Common myeloid progenitor, CD34-positive (primary cell): ENCODE results near the gene SPTBN1.

Source experiments
- CTCF ChIA-PET: fragments of 350-600 bp; sonication (Branson Sonifier 250); formaldehyde crosslinking; loops from one replicate; lab custom pipeline; 2021; ENCODE audit warnings: antibody characterized with exemption; lab: Charles Lee
- POLR2A ChIA-PET: fragments of 350-600 bp; sonication (Branson Sonifier 250); formaldehyde crosslinking; loops from one replicate; lab custom pipeline; 2021; ENCODE audit warnings: antibody characterized with exemption; lab: Charles Lee
- DNase-seq, 3 donors: peaks; one replicate each; pipeline versions ENCODE4 v3.0.0 to v3.0.0-alpha.2; 2013
- H3K27ac ChIP-seq, 2 experiments: 1 replicate in 1 of 2; 2 replicates in 1 of 2; pipeline ENCODE4 v1.7.0; 2013; ENCODE audit warnings: inconsistent platforms in 2 of 2, low read length in 2 of 2, mild to moderate bottlenecking in 2 of 2, low read depth in 1 of 2, moderate library complexity in 1 of 2; ENCODE audit not compliant: severe bottlenecking in 2 of 2, insufficient read depth in 1 of 2, poor library complexity in 1 of 2
- H3K27me3 ChIP-seq, 5 experiments: replicated peaks in 2 of 5; 1 replicate in 3 of 5; 2 replicates in 2 of 5; pipeline versions ENCODE4 v1.6.1 to v1.7.0; 2013; ENCODE audit warnings: low read length in 4 of 5, mild to moderate bottlenecking in 2 of 5, moderate library complexity in 2 of 5, inconsistent platforms in 1 of 5; ENCODE audit not compliant: insufficient read depth in 5 of 5, control insufficient read depth in 4 of 5
- H3K36me3 ChIP-seq, 4 experiments: 1 replicate in 2 of 4; 2 replicates in 2 of 4; pipeline versions ENCODE4 v1.6.1 to v1.7.0; 2013; ENCODE audit warnings: low read length in 3 of 4, control low read depth in 1 of 4, mild to moderate bottlenecking in 1 of 4; ENCODE audit not compliant: control insufficient read depth in 4 of 4, insufficient read depth in 4 of 4
- H3K4me1 ChIP-seq, 4 experiments: 1 replicate in 3 of 4; 2 replicates in 1 of 4; pipeline versions ENCODE4 v1.6.1 to v1.7.1; 2013; ENCODE audit warnings: low read length in 3 of 4, mild to moderate bottlenecking in 3 of 4, control low read depth in 1 of 4, inconsistent platforms in 1 of 4, moderate library complexity in 1 of 4; ENCODE audit not compliant: control insufficient read depth in 4 of 4, insufficient read depth in 4 of 4; ENCODE audit errors: control extremely low read depth in 1 of 4
- H3K4me3 ChIP-seq, 7 experiments: 1 replicate in 4 of 7; 2 replicates in 3 of 7; pipeline versions ENCODE4 v1.5.1 to v1.7.0; 2013; ENCODE audit warnings: mild to moderate bottlenecking in 7 of 7, low read length in 6 of 7, moderate library complexity in 6 of 7, inconsistent platforms in 2 of 7, low read depth in 2 of 7, control low read depth in 1 of 7; ENCODE audit not compliant: insufficient read depth in 4 of 7, control insufficient read depth in 1 of 7; ENCODE audit errors: extremely low read depth in 1 of 7
- H3K9me3 ChIP-seq, 5 experiments: 1 replicate in 4 of 5; 2 replicates in 1 of 5; pipeline versions ENCODE4 v1.6.1 to v1.7.1; 2013; ENCODE audit warnings: low read length in 4 of 5, mild to moderate bottlenecking in 2 of 5, inconsistent platforms in 1 of 5, low read depth in 1 of 5, moderate library complexity in 1 of 5; ENCODE audit not compliant: control insufficient read depth in 4 of 5, insufficient read depth in 2 of 5; ENCODE audit errors: control extremely low read depth in 1 of 5
- WGBS: methylation state at CpG from one replicate; pipeline ENCODE4 v1.1.5; 2013; ENCODE audit not compliant: insufficient coverage; 5-methylcytosine and 5-hydroxymethylcytosine counted together

SPTBN1 gene

DNA sequence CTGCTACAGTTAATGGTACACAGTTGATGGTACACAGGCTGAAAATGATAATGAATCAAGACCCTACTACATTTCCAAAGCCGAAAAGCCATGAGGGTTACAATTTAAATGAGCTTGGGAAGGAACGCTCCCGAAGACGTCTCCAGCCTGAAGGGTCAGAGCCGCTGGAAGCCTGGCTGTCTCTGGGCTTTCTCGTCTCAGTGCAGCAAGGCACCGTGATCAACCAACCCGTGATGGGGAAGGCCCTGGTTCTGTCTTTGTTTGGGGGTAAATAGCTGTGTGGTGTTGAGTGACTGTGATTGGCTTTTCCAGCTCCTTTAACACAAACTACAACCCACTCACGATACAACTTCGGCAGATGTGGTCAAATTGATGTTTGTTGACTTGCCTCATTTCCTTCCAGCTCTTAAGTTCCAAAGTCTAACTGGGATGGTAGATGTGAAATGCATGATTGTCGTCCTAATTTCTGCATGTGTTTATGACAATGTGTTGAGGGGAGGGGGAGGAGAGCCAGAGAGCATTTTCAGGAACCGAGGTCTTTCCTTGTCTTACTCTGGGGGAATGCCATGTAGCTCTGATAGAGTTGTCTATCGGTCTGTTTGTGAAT lies 207.4 kb downstream of the SPTBN1 start:
- no peaks in the 10 kb centered on the region for H3K27me3 ChIP-seq
- H3K4me3 ChIP-seq: no peak overlapping the region
- ChIA-PET POLR2A (interaction anchor here (1.2 kb wide), 1 partner anchor 16 kb away, joined by 3 read pairs; no protein-coding TSS in a partner anchor), CTCF (interaction anchor here (0.7 to 6.5 kb wide), 10 partner anchors 9 to 212 kb away, joined by 3 to 82 read pairs (median 16); no protein-coding TSS in a partner anchor)
- H3K4me1 ChIP-seq: peaks cover 0 to 4% (median 0%) of the 10 kb centered on the region in 4 experiments
- H3K27ac ChIP-seq: no peak overlapping the region
- H3K36me3 ChIP-seq: peaks cover 26 to 98% (median 80%) of the 10 kb centered on the region in 4 experiments
- H3K9me3 ChIP-seq: no peaks in the 10 kb centered on the region
- no peak for DNase-seq
- 88% methylated on average over 9 of the region's 13 CpGs for WGBS

- Histone ChIP-seq H3K9me3 (no peaks in the 10 kb centered on the region), H3K27me3 (no peaks in the 10 kb centered on the region), H3K36me3 (peaks cover 25 to 98% (median 76%) of the 10 kb centered on the region in 4 experiments), H3K4me3 (no peak overlapping the region), H3K27ac (no peak overlapping the region), H3K4me1 (peaks cover 0 to 7% (median 3%) of the 10 kb centered on the region in 4 experiments)
- POLR2A ChIA-PET: interaction anchor here (0.8 kb wide), 1 partner anchor 9 kb away, joined by 3 read pairs; no protein-coding TSS in a partner anchor
- whole genome bisulfite sequencing: 99% methylated on average over 17 of the region's 18 CpGs
- CTCF ChIA-PET: interaction anchor here (0.7 to 6.5 kb wide), 20 partner anchors 10 to 557 kb away, joined by 3 to 82 read pairs (median 8); partner anchors contain the start of gene EML6
- no peak for DNase-seq
Measured at GRCh38 chr2:54664238-54664786, 208.2 kb downstream of the SPTBN1 start.

GRCh38 chr2:54665436-54665856 lies 209.3 kb downstream of the SPTBN1 start:
- H3K4me1 ChIP-seq: peaks cover 0 to 15% (median 9%) of the 10 kb centered on the region in 4 experiments
- ChIA-PET POLR2A (interaction anchor here (1.1 kb wide), 1 partner anchor 39 kb away, joined by 5 read pairs; no protein-coding TSS in a partner anchor), CTCF (interaction anchor here (1.1 to 6.5 kb wide), 22 partner anchors 8 to 558 kb away, joined by 3 to 82 read pairs (median 9); partner anchors contain the start of gene EML6)
- H3K9me3 ChIP-seq: no peaks in the 10 kb centered on the region
- no peak overlapping the region for H3K4me3 ChIP-seq
- H3K27me3 ChIP-seq: no peaks in the 10 kb centered on the region
- DNase-seq: peak; percentile 71 to 84 (median 73)
- no peak overlapping the region for H3K27ac ChIP-seq
- WGBS: 60% methylated on average over 3 of the region's 3 CpGs
- H3K36me3 ChIP-seq: peaks cover 21 to 96% (median 73%) of the 10 kb centered on the region in 4 experiments

GRCh38 chr2:54666131-54666633 lies 210.1 kb downstream of the SPTBN1 start:
- ChIA-PET CTCF (interaction anchor here (0.7 to 6.5 kb wide), 22 partner anchors 9 to 559 kb away, joined by 3 to 82 read pairs (median 8); no protein-coding TSS in a partner anchor), POLR2A (no interaction called here)
- Histone ChIP-seq H3K27me3 (no peaks in the 10 kb centered on the region), H3K4me1 (peaks cover 0 to 15% (median 9%) of the 10 kb centered on the region in 4 experiments), H3K36me3 (peaks cover 29 to 96% (median 72%) of the 10 kb centered on the region in 4 experiments), H3K27ac (no peak overlapping the region), H3K9me3 (no peaks in the 10 kb centered on the region), H3K4me3 (no peak overlapping the region)
- DNase-seq: no peak
- WGBS: 78% methylated on average over 2 of the region's 3 CpGs

GRCh38 chr2:54666634-54667265 lies 210.6 kb downstream of the SPTBN1 start:
- H3K36me3 ChIP-seq: peaks cover 30 to 91% (median 70%) of the 10 kb centered on the region in 4 experiments
- WGBS: 100% methylated on average over 3 of the region's 6 CpGs
- H3K27ac ChIP-seq: no peak overlapping the region
- POLR2A ChIA-PET: interaction anchor here (0.6 kb wide), 1 partner anchor 374 kb away, joined by 7 read pairs; no protein-coding TSS in a partner anchor
- DNase-seq: no peak
- CTCF ChIA-PET: interaction anchor here (0.9 to 6.5 kb wide), 19 partner anchors 9 to 560 kb away, joined by 3 to 82 read pairs (median 9); no protein-coding TSS in a partner anchor
- H3K4me1 ChIP-seq: peaks cover 0 to 15% (median 9%) of the 10 kb centered on the region in 4 experiments
- no peaks in the 10 kb centered on the region for H3K9me3 ChIP-seq
- no peak overlapping the region for H3K4me3 ChIP-seq
- H3K27me3 ChIP-seq: no peaks in the 10 kb centered on the region

- Histone ChIP-seq H3K27me3 (no peaks in the 10 kb centered on the region), H3K36me3 (peaks cover 30 to 86% (median 67%) of the 10 kb centered on the region in 4 experiments), H3K9me3 (no peaks in the 10 kb centered on the region), H3K4me3 (no peak overlapping the region), H3K4me1 (peaks cover 0 to 15% (median 9%) of the 10 kb centered on the region in 4 experiments), H3K27ac (no peak overlapping the region)
- CTCF ChIA-PET: interaction anchor here (1.5 to 6.5 kb wide), 7 partner anchors 9 to 143 kb away, joined by 11 to 82 read pairs (median 17); no protein-coding TSS in a partner anchor
- no peak for DNase-seq
- no CpG with 5 or more reads among the region's 4 CpGs for WGBS
- POLR2A ChIA-PET: interaction anchor here (0.6 kb wide), 1 partner anchor 373 kb away, joined by 7 read pairs; no protein-coding TSS in a partner anchor
Measured at GRCh38 chr2:54667266-54667639, 211.1 kb downstream of the SPTBN1 start.
